GM21737 (cell line): ENCODE measurements around the gene GID8.

ENCODE experiments used
- ATAC-seq: cut with Tn5 transposase; IDR thresholded peaks from one replicate; pipeline ENCODE4 v1.9.1; 2021; ENCODE audit warnings: mild to moderate bottlenecking, moderate library complexity; ENCODE audit not compliant: unreplicated experiment

The GID8 gene

GRCh38 chr20:62941792-62942191 lies 3.8 kb downstream of the GID8 start:
- no peak for ATAC-seq

- no peak for ATAC-seq
These were observed 4.5 kb downstream of the GID8 start for GRCh38 chr20:62942456-62942855.

- no peak for ATAC-seq
These were observed 5.4 kb downstream of the GID8 start for GRCh38 chr20:62943396-62943795.

- no peak for ATAC-seq
These were observed 6.2 kb downstream of the GID8 start for GRCh38 chr20:62944184-62944583.

GRCh38 chr20:62944746-62945145 lies 6.8 kb downstream of the GID8 start:
- no peak for ATAC-seq

GRCh38 chr20:62945771-62946339 lies 7.9 kb downstream of the GID8 start:
- ATAC-seq: no peak

GRCh38 chr20:62946918-62947317 lies 9.0 kb downstream of the GID8 start:
- ATAC-seq: no peak

GRCh38 chr20:62947532-62948300 lies 9.8 kb downstream of the GID8 start:
- no peak for ATAC-seq

GRCh38 chr20:62949153-62949821 lies 11.3 kb downstream of the GID8 start:
- no peak for ATAC-seq

- ATAC-seq: no peak
These were observed 12.0 kb downstream of the GID8 start for GRCh38 chr20:62949962-62950361.

GRCh38 chr20:62950741-62951140 lies 12.8 kb downstream of the GID8 start:
- no peak for ATAC-seq

GRCh38 chr20:62951143-62951895 lies 13.4 kb downstream of the GID8 start:
- ATAC-seq: no peak

GRCh38 chr20:62951896-62952372 lies 14.0 kb downstream of the GID8 start:
- no peak for ATAC-seq

- ATAC-seq: peak; percentile 41
These were observed 14.5 kb downstream of the GID8 start, which contains the start of gene SLC17A9 for GRCh38 chr20:62952373-62952967. SLC17A9 (plus strand) TSS chr20:62952709; CDS start chr20:62952831, 122 bp downstream.

- ATAC-seq: no peak
These were observed 15.3 kb downstream of the GID8 start for GRCh38 chr20:62952968-62953838.

- ATAC-seq: peak; percentile 68
These were observed 16.1 kb downstream of the GID8 start for GRCh38 chr20:62953839-62954703.

- no peak for ATAC-seq
These were observed 17.8 kb downstream of the GID8 start for GRCh38 chr20:62955519-62956386.
